ENCODE results near the gene RIMBP2. TPM values are rescaled to one million over a fixed set of nuclear protein-coding genes. Genes with fewer than 3 reads are reported as not detected.

The RIMBP2 gene
- total and polyA plus RNA-seq, 11 donors = 2.1 TPM; not detected in 10

DNA sequence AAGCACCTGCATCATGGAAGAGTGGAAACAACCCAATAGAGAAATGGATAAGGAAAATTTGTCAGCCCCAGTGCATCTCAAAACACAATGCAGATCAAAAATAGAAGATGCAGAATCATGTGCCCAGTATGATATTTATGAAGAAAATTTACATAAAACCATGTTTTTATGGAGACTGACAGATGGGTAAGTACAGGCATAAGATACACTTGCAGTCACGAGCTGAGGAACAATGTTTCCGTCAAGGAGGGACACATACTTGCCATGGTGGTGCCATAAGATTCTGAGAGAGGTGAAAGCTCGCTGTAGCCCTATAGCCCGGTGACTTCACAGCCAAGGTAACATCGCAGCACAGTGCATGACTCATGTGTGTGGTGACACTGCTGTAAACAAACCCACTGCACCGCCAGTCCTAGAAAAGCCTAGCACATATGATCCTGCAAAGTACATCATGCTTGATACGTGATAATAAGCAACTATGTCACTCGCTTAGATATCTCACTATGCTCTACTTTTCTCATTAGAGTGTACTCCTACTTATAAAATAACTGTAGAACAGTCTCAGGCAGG lies 112.6 kb downstream of the RIMBP2 start:
- DNase-seq = no peak
- H3K9me3 ChIP-seq = peaks cover 0 to 5% (median 0%) of the 10 kb centered on the region in 12 donors
- H3K27me3 ChIP-seq = peaks cover 0 to 5% (median 0%) of the 10 kb centered on the region in 9 donors
- ATAC-seq = no peak
- 75 to 82% (median 78%) methylated on average over 8 of the region's 8 CpGs for WGBS, 4 donors
- TF ChIP-seq, protein P1, sequence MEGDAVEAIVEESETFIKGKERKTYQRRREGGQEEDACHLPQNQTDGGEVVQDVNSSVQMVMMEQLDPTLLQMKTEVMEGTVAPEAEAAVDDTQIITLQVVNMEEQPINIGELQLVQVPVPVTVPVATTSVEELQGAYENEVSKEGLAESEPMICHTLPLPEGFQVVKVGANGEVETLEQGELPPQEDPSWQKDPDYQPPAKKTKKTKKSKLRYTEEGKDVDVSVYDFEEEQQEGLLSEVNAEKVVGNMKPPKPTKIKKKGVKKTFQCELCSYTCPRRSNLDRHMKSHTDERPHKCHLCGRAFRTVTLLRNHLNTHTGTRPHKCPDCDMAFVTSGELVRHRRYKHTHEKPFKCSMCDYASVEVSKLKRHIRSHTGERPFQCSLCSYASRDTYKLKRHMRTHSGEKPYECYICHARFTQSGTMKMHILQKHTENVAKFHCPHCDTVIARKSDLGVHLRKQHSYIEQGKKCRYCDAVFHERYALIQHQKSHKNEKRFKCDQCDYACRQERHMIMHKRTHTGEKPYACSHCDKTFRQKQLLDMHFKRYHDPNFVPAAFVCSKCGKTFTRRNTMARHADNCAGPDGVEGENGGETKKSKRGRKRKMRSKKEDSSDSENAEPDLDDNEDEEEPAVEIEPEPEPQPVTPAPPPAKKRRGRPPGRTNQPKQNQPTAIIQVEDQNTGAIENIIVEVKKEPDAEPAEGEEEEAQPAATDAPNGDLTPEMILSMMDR (IDR thresholded peaks at IDR 0.05) = no peak
- TF ChIP-seq POLR2A (IDR thresholded peaks at IDR 0.05) = no peak
- H3K36me3 ChIP-seq = no peaks in the 10 kb centered on the region
- intact Hi-C loops (cut with DNase I) = no loop called here
- no peak overlapping the region for H3K27ac ChIP-seq
- H3K4me3 ChIP-seq = no peak overlapping the region
- H3K4me1 ChIP-seq = no peaks in the 10 kb centered on the region

DNA sequence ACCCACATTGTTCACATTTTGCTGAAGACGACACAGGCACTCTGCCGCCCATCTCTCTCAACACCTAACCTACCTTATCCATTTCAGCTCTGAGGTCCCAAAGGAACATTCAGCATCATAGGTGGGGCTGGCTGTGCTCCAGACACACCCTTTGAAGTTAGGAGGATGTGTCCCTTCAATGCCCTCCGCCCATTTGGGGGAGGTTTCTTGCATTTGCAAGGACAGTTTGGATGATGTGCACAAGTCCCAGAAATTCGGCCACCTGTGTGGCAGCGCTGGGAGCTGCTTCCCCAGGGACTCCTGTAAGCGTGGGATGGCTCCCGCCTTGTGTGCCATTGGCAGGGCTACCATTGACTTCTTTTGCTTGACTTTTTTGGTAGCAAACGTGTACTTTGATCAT lies 113.8 kb downstream of the RIMBP2 start:
- TF ChIP-seq, protein P1 (IDR thresholded peaks at IDR 0.05) = no peak
- no peak for TF ChIP-seq POLR2A (IDR thresholded peaks at IDR 0.05)
- Histone ChIP-seq H3K4me3 (no peak overlapping the region), H3K9me3 (peaks cover 0 to 16% (median 8%) of the 10 kb centered on the region in 12 donors), H3K27ac (no peak overlapping the region), H3K4me1 (no peaks in the 10 kb centered on the region), H3K27me3 (peaks cover 0 to 5% (median 0%) of the 10 kb centered on the region in 9 donors), H3K36me3 (no peaks in the 10 kb centered on the region)
- intact Hi-C loops (cut with DNase I) = no loop called here
- DNase-seq = no peak
- WGBS, 4 donors = 83 to 93% (median 85%) methylated on average over 8 of the region's 8 CpGs
- ATAC-seq = no peak

DNA sequence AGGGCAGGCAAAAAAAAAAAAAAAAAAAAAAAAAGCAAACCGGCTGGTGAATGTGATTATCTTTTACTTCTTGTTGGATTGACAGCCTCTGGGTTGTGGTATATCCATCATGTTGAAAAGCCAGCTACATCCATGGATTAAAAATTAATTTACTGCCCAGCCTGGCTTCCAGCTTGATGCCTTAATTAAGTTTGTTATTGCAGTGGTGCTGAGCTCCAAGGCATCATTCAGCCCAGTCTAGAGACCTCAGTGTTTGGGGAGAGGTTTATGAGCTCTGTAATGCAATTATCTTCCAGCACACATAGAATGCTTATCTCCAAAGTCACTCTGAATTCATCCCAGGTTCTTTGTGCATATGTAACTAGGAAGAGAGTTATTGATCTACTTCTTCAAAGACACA lies 114.8 kb downstream of the RIMBP2 start:
- Histone ChIP-seq H3K9me3 (peaks cover 0 to 19% (median 8%) of the 10 kb centered on the region in 12 donors), H3K4me1 (no peaks in the 10 kb centered on the region), H3K36me3 (no peaks in the 10 kb centered on the region), H3K4me3 (no peak overlapping the region), H3K27me3 (peaks cover 0 to 5% (median 0%) of the 10 kb centered on the region in 9 donors), H3K27ac (no peak overlapping the region)
- intact Hi-C loops (cut with DNase I) = no loop called here
- no peak for DNase-seq
- TF ChIP-seq POLR2A (IDR thresholded peaks at IDR 0.05) = no peak
- TF ChIP-seq, protein P1 (IDR thresholded peaks at IDR 0.05) = no peak
- ATAC-seq = no peak
- 25 to 31% (median 30%) methylated on average over 1 of the region's 1 CpG for WGBS, 4 donors

DNA sequence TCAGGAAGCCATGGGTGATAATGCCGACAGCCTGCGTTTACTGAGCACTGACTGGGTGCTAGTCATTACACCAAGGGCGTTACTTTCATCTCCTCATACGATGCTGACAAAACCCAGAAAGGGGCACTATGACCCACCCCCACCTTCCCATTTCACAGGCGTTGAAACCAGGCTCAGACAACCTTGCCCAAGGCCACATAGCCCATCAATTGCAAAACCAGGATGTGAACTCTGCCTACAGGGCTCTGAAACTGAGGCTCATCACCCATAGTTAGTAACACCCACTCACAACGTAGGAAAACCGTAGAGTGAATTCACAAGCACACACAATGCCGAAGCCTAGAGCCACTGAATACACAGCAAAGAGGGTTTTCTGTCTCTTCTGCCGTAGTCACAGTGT lies 119.9 kb downstream of the RIMBP2 start:
- TF ChIP-seq POLR2A (IDR thresholded peaks at IDR 0.05) = no peak
- TF ChIP-seq, protein P1 (IDR thresholded peaks at IDR 0.05) = no peak
- Histone ChIP-seq H3K27ac (no peak overlapping the region), H3K9me3 (peaks cover 0 to 19% (median 8%) of the 10 kb centered on the region in 12 donors), H3K27me3 (peaks cover 0 to 27% (median 0%) of the 10 kb centered on the region in 9 donors), H3K4me3 (no peak overlapping the region), H3K4me1 (no peaks in the 10 kb centered on the region), H3K36me3 (no peaks in the 10 kb centered on the region)
- intact Hi-C loops (cut with DNase I) = no loop called here
- whole genome bisulfite sequencing, 4 donors = 57 to 70% (median 66%) methylated on average over 9 of the region's 9 CpGs
- no peak for DNase-seq
- ATAC-seq = no peak
